HG02981 (cell line): ENCODE measurements around the gene SLC3A2.
A peak's percentile ranks its signal among the peaks of the same experiment; 100 is the strongest.
"Not testable (repeated sequence)": the region's sequence is repeated elsewhere in the genome, so short reads cannot be mapped to it uniquely, and the experiment has no call there.

Experiments used
- ATAC-seq: cut with Tn5 transposase; IDR thresholded peaks from one replicate; pipeline ENCODE4 v1.9.1; 2021; ENCODE audit warnings: mild to moderate bottlenecking, moderate library complexity; ENCODE audit not compliant: unreplicated experiment

The SLC3A2 gene

GRCh38 chr11:62852523-62853188, 28.0 kb upstream of the SLC3A2 start:
- no peak for ATAC-seq

GRCh38 chr11:62853279-62853965, 27.3 kb upstream of the SLC3A2 start:
- no peak for ATAC-seq

GRCh38 chr11:62854013-62854824, 26.5 kb upstream of the SLC3A2 start:
- ATAC-seq = no peak

- ATAC-seq = no peak
Measured at GRCh38 chr11:62854825-62855570, 25.7 kb upstream of the SLC3A2 start.

- peak; percentile 84 for ATAC-seq
Measured at GRCh38 chr11:62855571-62856332, 24.9 kb upstream of the SLC3A2 start.

GRCh38 chr11:62856333-62856895, 24.3 kb upstream of the SLC3A2 start:
- ATAC-seq = no peak

- ATAC-seq = no peak
Measured at GRCh38 chr11:62857541-62857982, 23.1 kb upstream of the SLC3A2 start.

GRCh38 chr11:62858201-62858600, 22.5 kb upstream of the SLC3A2 start:
- no peak for ATAC-seq

- not testable (repeated sequence) for ATAC-seq
Measured at GRCh38 chr11:62859281-62859703, 21.4 kb upstream of the SLC3A2 start.

GRCh38 chr11:62860835-62861563, 19.7 kb upstream of the SLC3A2 start:
- ATAC-seq = no peak

GRCh38 chr11:62861564-62862192, 19.0 kb upstream of the SLC3A2 start:
- ATAC-seq = not testable (repeated sequence)

GRCh38 chr11:62863687-62864335, 16.9 kb upstream of the SLC3A2 start:
- no peak for ATAC-seq

GRCh38 chr11:62865635-62866034, 15.1 kb upstream of the SLC3A2 start:
- no peak for ATAC-seq

GRCh38 chr11:62874851-62875250, 5.8 kb upstream of the SLC3A2 start:
- ATAC-seq = no peak

GRCh38 chr11:62875698-62876478, 4.8 kb upstream of the SLC3A2 start:
- no peak for ATAC-seq

- no peak for ATAC-seq
Measured at GRCh38 chr11:62876712-62877111, 4.0 kb upstream of the SLC3A2 start.

- no peak for ATAC-seq
Measured at GRCh38 chr11:62879235-62879978, 1.3 kb upstream of the SLC3A2 start.
